C4-2B (cell line): ENCODE data around the gene SGMS1.

ENCODE experiments used
- ZFX ChIP-seq: fragments of 450-650 bp; IDR thresholded peaks from 2 replicates; pipeline ENCODE4 v1.6.1; 2017
- TF ChIP-seq, protein P1 (sequence below): fragments of 450-650 bp; conservative IDR thresholded peaks from 2 replicates; pipeline ENCODE4 v1.5.1; 2017; ENCODE audit warnings: mild to moderate bottlenecking

- TF ChIP-seq, protein P1, sequence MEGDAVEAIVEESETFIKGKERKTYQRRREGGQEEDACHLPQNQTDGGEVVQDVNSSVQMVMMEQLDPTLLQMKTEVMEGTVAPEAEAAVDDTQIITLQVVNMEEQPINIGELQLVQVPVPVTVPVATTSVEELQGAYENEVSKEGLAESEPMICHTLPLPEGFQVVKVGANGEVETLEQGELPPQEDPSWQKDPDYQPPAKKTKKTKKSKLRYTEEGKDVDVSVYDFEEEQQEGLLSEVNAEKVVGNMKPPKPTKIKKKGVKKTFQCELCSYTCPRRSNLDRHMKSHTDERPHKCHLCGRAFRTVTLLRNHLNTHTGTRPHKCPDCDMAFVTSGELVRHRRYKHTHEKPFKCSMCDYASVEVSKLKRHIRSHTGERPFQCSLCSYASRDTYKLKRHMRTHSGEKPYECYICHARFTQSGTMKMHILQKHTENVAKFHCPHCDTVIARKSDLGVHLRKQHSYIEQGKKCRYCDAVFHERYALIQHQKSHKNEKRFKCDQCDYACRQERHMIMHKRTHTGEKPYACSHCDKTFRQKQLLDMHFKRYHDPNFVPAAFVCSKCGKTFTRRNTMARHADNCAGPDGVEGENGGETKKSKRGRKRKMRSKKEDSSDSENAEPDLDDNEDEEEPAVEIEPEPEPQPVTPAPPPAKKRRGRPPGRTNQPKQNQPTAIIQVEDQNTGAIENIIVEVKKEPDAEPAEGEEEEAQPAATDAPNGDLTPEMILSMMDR: no peak
- no peak for TF ChIP-seq ZFX
Measured at GRCh38 chr10:50572017-50572491, 51.7 kb downstream of the SGMS1 start.
